C4-2B (cell line): Measurements from ENCODE around the gene SLAIN1.

Source experiments
- H3K27ac ChIP-seq: fragments of 450-650 bp; 2 replicates; pipeline ENCODE4 v1.5.1; 2017
- CTCF ChIP-seq: fragments of 450-650 bp; conservative IDR thresholded peaks from 2 replicates; pipeline ENCODE4 v1.5.1; 2017; ENCODE audit warnings: mild to moderate bottlenecking
- ZFX ChIP-seq: fragments of 450-650 bp; IDR thresholded peaks from 2 replicates; pipeline ENCODE4 v1.6.1; 2017

SLAIN1 gene

DNA sequence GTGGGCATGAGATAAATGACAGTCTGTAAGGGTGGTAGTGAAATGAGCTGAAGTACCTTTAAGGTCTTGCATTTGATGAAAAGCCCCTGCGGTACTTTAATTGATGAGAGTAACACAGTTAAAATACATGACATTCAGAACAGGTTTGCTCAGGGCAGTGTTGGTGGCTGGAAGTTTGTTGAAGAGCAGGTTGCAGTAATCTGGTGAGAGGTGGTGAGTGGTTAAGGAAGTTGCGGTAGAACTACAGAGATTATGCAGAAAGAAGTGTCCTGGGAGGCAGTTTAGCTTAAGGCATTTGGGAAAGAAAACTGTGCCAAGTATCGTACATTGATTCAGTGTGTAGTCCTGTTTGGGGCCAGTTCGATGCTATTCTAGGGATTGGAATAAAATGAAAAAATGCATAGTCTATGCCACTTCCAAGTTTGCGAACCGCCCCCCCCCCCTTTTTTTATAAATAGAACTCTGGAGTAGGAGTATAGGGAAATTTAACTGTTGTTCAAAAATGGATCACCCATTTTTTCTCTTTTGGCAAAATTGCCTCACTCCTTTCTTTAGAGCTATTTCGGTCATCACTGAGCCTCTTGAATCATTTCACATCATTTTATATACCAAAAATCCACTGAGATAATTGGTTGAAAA, 42.7 kb downstream of the SLAIN1 start:
- no peak for TF ChIP-seq CTCF
- TF ChIP-seq ZFX = no peak
- no peak overlapping the region for H3K27ac ChIP-seq

DNA sequence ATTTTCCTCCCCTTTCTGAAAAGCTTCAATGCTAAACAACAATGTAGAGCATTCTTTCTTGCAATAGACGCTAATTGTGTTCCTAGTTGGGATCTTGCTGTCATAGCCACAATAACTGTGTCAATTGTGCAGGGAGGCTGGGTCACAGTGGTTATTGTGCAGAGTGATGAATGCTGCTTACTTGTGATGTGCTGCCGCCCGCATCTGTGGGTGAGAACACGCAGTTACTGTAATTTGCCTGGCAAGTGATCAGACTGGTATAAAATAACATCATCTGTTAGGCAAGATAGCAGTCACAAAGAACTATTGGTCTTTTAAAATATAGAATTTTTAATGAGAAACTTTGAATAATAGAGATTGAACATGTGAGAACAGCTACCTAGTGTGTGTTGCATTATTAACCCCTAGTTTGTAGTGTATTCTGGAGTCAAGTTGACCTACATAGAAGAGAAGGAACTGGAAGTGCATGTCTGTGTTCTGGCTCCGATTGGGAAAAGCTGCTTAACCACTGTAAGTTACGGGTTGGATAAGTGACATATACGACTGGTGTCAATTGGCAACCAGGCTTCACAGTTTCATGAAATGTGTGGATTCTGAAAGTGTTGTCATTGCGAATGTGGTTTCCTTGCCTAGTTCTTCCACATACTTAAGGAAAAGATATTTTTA, 43.6 kb downstream of the SLAIN1 start:
- no peak overlapping the region for H3K27ac ChIP-seq

DNA sequence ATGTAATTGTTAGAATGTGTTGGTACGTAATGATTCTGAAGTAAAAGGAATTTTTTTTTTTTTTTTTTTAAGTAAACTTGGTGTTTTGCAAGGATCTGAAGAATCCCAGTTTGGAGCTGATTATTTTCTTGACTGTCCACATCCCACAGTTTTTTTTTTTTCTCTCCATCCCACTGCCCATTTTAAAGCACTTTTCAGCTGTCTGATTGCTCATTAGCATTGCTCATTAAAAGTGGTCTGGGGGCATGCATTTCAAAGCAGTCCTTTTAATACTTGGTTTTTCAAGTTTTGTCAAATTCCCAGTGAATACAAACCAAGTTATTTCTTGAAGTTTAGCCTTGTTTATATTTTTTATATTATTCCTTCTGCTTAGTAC, 44.1 kb downstream of the SLAIN1 start:
- H3K27ac ChIP-seq = no peak overlapping the region
- no peak for TF ChIP-seq ZFX
- no peak for TF ChIP-seq CTCF

More for the DNA sequence above, 43.6 kb downstream of the SLAIN1 start:
- TF ChIP-seq ZFX = no peak
- no peak for TF ChIP-seq CTCF

DNA sequence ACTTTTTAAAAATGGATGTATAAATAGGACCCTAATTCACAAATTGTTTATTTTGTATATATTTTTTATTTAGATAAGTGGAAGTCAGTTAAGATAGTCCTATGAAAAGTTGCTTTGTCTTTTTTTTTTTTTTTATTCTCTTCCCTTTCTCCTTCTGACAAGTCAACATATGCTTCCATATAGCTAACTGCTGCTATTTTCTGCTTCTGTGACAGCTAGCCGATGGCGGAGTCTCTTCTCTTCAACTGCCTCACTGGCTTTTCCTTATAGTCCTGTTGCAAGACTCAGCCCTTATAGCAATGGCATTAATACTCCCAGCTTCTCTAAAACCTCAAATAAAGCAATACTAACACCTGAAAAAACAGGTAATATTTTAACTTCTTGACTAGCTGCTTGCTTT, 45.3 kb downstream of the SLAIN1 start:
- TF ChIP-seq ZFX (no peak), CTCF (no peak)
- H3K27ac ChIP-seq = no peak overlapping the region

DNA sequence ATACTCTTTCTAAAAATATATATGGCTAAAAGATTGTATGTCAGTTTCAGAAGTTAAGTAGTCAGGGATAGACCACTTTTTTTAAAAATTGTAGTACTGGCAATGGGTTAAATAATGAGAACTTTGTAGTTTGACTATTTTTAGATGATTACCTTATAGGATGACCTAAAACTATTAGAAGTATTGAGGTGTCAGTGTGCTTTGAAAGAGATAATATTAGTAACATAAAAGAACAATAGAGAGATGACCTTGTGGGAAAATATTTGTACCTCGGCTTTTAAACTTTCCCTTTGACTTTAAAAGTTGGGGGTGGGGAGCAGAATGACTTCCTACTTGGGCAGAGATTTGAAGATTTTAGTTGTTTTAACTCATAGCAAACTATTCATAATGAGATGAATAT, 48.3 kb downstream of the SLAIN1 start:
- H3K27ac ChIP-seq = no peak overlapping the region
- TF ChIP-seq CTCF (no peak), ZFX (no peak)

GRCh38 chr13:77749344-77749880, 51.9 kb downstream of the SLAIN1 start:
- no peak overlapping the region for H3K27ac ChIP-seq
- no peak for TF ChIP-seq CTCF
- no peak for TF ChIP-seq ZFX
